ENCODE results near the gene TBC1D3C.
"Not testable (repeated sequence)": the region's sequence is repeated elsewhere in the genome, so short reads cannot be mapped to it uniquely, and the experiment has no call there.

The TBC1D3C gene

GRCh38 chr17:38068534-38068933, at the start of gene TBC1D3C:
TBC1D3C (minus strand) TSS chr17:38068634; CDS start chr17:38067066, 1,568 bp downstream.
- DNase-seq (ENCODE audit: low read depth in 2 of 2) = not testable (repeated sequence)

DNA sequence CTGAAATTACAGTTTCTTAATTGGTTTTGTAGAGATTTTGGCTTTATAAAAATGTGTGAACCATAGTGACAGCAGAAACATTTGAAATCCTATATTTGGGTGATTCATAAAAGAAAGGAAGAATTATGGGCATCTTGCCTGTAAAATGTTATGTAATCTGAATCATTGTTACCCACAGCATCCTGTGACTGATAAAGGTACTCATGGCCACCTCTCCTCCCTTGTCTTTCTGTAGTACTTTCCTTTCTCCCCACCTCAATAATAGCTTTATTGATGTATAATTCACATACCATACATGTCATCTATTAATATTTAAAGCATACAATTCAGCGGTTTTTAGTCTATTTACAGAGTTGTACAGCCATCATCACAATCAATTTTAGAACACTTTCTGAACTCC, 30.8 kb upstream of the TBC1D3C start:
- not testable (repeated sequence) for DNase-seq (ENCODE audit: low read depth in 2 of 2)

- DNase-seq (ENCODE audit: low read depth in 2 of 2) = not testable (repeated sequence)
Observed at GRCh38 chr17:38094059-38094694, 25.7 kb upstream of the TBC1D3C start.

GRCh38 chr17:38088120-38088519, 19.7 kb upstream of the TBC1D3C start:
- not testable (repeated sequence) for DNase-seq (ENCODE audit: low read depth in 2 of 2)

GRCh38 chr17:38087344-38087743, 18.9 kb upstream of the TBC1D3C start:
- not testable (repeated sequence) for DNase-seq (ENCODE audit: low read depth in 2 of 2)

Data from activated CD4-positive, alpha-beta T cell treated with anti-CD3 and anti-CD28 coated beads for 24 hours (primary cell).